ENCODE data around the gene KIF19. TPM values are rescaled to one million over a fixed set of nuclear protein-coding genes. Genes with fewer than 3 reads are reported as not detected.

The KIF19 gene
- total and polyA plus RNA-seq, 10 of the 15 experiments (the other 5 are each of a cell fraction or from before 2014, with no cell fraction given), result 0.06 to 0.07 TPM; not detected in 8

- TF ChIP-seq TARDBP (IDR thresholded peaks at IDR 0.05; ENCODE audit: borderline replicate concordance) (no peak), JUNB (IDR thresholded peaks at IDR 0.05) (no peak), TCF7 (IDR thresholded peaks at IDR 0.05; ENCODE audit: borderline replicate concordance) (no peak), EED (IDR thresholded peaks at IDR 0.05; ENCODE audit: low read depth) (no peak), EP300 (IDR thresholded peaks at IDR 0.05; ENCODE audit: borderline replicate concordance in 1 of 2, control insufficient read depth in 1 of 2, low read depth in 2 of 2, low read length in 2 of 2) (no peak), RFX5 (IDR thresholded peaks at IDR 0.05; ENCODE audit: low read depth, low read length) (no peak), RUNX3 (IDR thresholded peaks at IDR 0.05; ENCODE audit: low read length) (no peak), RBBP5 (conservative IDR thresholded peaks at IDR 0.05) (no peak), IRF5 (IDR thresholded peaks at IDR 0.05; ENCODE audit: borderline replicate concordance) (no peak)
- TF ChIP-seq, protein P1, sequence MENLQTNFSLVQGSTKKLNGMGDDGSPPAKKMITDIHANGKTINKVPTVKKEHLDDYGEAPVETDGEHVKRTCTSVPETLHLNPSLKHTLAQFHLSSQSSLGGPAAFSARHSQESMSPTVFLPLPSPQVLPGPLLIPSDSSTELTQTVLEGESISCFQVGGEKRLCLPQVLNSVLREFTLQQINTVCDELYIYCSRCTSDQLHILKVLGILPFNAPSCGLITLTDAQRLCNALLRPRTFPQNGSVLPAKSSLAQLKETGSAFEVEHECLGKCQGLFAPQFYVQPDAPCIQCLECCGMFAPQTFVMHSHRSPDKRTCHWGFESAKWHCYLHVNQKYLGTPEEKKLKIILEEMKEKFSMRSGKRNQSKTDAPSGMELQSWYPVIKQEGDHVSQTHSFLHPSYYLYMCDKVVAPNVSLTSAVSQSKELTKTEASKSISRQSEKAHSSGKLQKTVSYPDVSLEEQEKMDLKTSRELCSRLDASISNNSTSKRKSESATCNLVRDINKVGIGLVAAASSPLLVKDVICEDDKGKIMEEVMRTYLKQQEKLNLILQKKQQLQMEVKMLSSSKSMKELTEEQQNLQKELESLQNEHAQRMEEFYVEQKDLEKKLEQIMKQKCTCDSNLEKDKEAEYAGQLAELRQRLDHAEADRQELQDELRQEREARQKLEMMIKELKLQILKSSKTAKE (IDR thresholded peaks at IDR 0.05; ENCODE audit: low read depth, poor library complexity, severe bottlenecking), result no peak
These were observed 28.5 kb downstream of the KIF19 start (continued) for GRCh38 chr17:74354561-74354960.

- 20% methylated on average over 8 of the region's 8 CpGs for WGBS (ENCODE audit: insufficient coverage, insufficient replicate concordance, low lambda C conversion rate, missing lambda C conversion rate)
- ATAC-seq (no peak), DNase-seq (ENCODE audit: low read depth, low spot score) (no peak), FAIRE-seq (no peak)
- no peaks in the 10 kb centered on the region for H3K36me3 ChIP-seq (ENCODE audit: control insufficient read depth in 2 of 2, insufficient read depth in 2 of 2, low read length in 1 of 2)
- H3K9me3 ChIP-seq (replicated peaks; ENCODE audit: control insufficient read depth, insufficient read depth, low read length), result no peaks in the 10 kb centered on the region
- H3K79me2 ChIP-seq (ENCODE audit: control insufficient read depth, insufficient read depth, low read length), result no peaks in the 10 kb centered on the region
- no peaks in the 10 kb centered on the region for H3K4me1 ChIP-seq (ENCODE audit: control insufficient read depth, insufficient read depth, low read length)
- no peak overlapping the region for H3K27ac ChIP-seq (ENCODE audit: control insufficient read depth, insufficient read depth)
- SMC1A ChIA-PET (ENCODE audit: uncharacterized antibody, unreplicated experiment), result no interaction called here
- peaks cover 3 to 8% of the 10 kb centered on the region in 2 experiments; a peak in 3 of 4 replicates for H3K27me3 ChIP-seq (replicated peaks in 1 of 2; ENCODE audit: control insufficient read depth in 2 of 2, insufficient read depth in 2 of 2, low read length in 1 of 2)
- intact Hi-C loops (cut with micrococcal nuclease; ENCODE audit: unreplicated experiment), result loop anchor here (2.0 kb wide), 1 partner anchor 54 kb away; no protein-coding TSS in a partner anchor
- H4K20me1 ChIP-seq (ENCODE audit: control insufficient read depth, insufficient read depth), result no peaks in the 10 kb centered on the region
- H2AFZ ChIP-seq (ENCODE audit: control insufficient read depth, low read depth, low read length), result no peak overlapping the region
- CTCF ChIA-PET, result interaction anchor here (1.2 to 1.7 kb wide), 3 partner anchors 50 to 70 kb away, joined by 3 to 4 read pairs (median 3); no protein-coding TSS in a partner anchor
- POLR2A ChIA-PET, result no interaction called here
- H3K4me3 ChIP-seq, result no peak overlapping the region
- H3K9ac ChIP-seq (ENCODE audit: control insufficient read depth, insufficient read depth, low read length), result no peak overlapping the region
- H3K4me2 ChIP-seq (ENCODE audit: control insufficient read depth, insufficient read depth), result no peak overlapping the region
- no TSS peak for BruUV-seq (replicated peaks)
- RAD21 ChIA-PET (ENCODE audit: unreplicated experiment), result no interaction called here
- in situ Hi-C loops (cut with MboI), result no loop called here
- TF ChIP-seq, protein P2, sequence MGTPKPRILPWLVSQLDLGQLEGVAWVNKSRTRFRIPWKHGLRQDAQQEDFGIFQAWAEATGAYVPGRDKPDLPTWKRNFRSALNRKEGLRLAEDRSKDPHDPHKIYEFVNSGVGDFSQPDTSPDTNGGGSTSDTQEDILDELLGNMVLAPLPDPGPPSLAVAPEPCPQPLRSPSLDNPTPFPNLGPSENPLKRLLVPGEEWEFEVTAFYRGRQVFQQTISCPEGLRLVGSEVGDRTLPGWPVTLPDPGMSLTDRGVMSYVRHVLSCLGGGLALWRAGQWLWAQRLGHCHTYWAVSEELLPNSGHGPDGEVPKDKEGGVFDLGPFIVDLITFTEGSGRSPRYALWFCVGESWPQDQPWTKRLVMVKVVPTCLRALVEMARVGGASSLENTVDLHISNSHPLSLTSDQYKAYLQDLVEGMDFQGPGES (IDR thresholded peaks at IDR 0.05), result no peak
- TF ChIP-seq NR2C2 (IDR thresholded peaks at IDR 0.05; ENCODE audit: borderline replicate concordance, control insufficient read depth, insufficient read length, low read depth) (no peak), MYC (IDR thresholded peaks at IDR 0.05; ENCODE audit: insufficient read depth, insufficient read length, insufficient replicate concordance, low read length, severe bottlenecking) (no peak), ZNF24 (IDR thresholded peaks at IDR 0.05) (no peak), ZBTB4 (CRISPR knock-in tag; IDR thresholded peaks at IDR 0.05) (no peak), POLR2AphosphoS5 (IDR thresholded peaks at IDR 0.05; ENCODE audit: low read length) (no peak), HDAC6 (IDR thresholded peaks at IDR 0.05; ENCODE audit: unreplicated experiment) (no peak)
These were observed 29.0 kb downstream of the KIF19 start for GRCh38 chr17:74355065-74355464.
